CD4-positive, alpha-beta T cell (primary cell): ENCODE results near the gene FCGR3A. TPM values are rescaled to one million over a fixed set of nuclear protein-coding genes. Genes with fewer than 3 reads are reported as not detected.
A peak's percentile ranks its signal among the peaks of the same experiment; 100 is the strongest.
"Not testable (repeated sequence)": the region's sequence is repeated elsewhere in the genome, so short reads cannot be mapped to it uniquely, and the experiment has no call there.

Experiments used
- ATAC-seq: fragments of 200-7000 bp; cut with Tn5 transposase; one replicate; pipeline ENCODE4 v1.10.0; 2022; ENCODE audit warnings: mild to moderate bottlenecking; ENCODE audit not compliant: poor library complexity
- CTCF ChIA-PET: fragments of 350-600 bp; sonication (Branson Sonifier 250); formaldehyde crosslinking; loops from one replicate; lab custom pipeline; 2021; ENCODE audit warnings: antibody characterized with exemption, inconsistent platforms; lab: Charles Lee
- POLR2A ChIA-PET: fragments of 350-600 bp; sonication (Branson Sonifier 250); formaldehyde crosslinking; loops from one replicate; lab custom pipeline; 2021; ENCODE audit warnings: antibody characterized with exemption, inconsistent platforms; lab: Charles Lee
- DNase-seq, 14 experiments: peaks; one replicate each; pipeline ENCODE4 v3.0.0-alpha.2; 2013 to 2020; ENCODE audit warnings: mixed read lengths in 2 of 14
- H3K27ac ChIP-seq, 2 donors: one replicate each; pipeline versions ENCODE4 v1.5.1 to v1.7.0; 2013; ENCODE audit warnings: low read length in 2 of 2, low read depth in 1 of 2, mild to moderate bottlenecking in 1 of 2
- H3K27me3 ChIP-seq, 2 experiments: 1 replicate in 1 of 2; 2 replicates in 1 of 2; pipeline versions ENCODE4 v1.6.1 to v1.7.0; 2013; ENCODE audit warnings: low read length in 2 of 2, control low read depth in 1 of 2, mild to moderate bottlenecking in 1 of 2, moderate library complexity in 1 of 2; ENCODE audit not compliant: insufficient read depth in 2 of 2, control insufficient read depth in 1 of 2
- H3K36me3 ChIP-seq: one replicate; pipeline ENCODE4 v1.6.1; 2013; ENCODE audit warnings: low read length, control low read depth; ENCODE audit not compliant: insufficient read depth
- H3K4me1 ChIP-seq: one replicate; pipeline ENCODE4 v1.6.1; 2013; ENCODE audit warnings: low read length, control low read depth; ENCODE audit not compliant: insufficient read depth
- H3K4me3 ChIP-seq: one replicate; pipeline ENCODE4 v1.5.1; 2013; ENCODE audit warnings: mild to moderate bottlenecking, low read length, moderate library complexity
- H3K9me3 ChIP-seq, 2 experiments: 1 replicate in 1 of 2; 2 replicates in 1 of 2; pipeline versions ENCODE4 v1.6.1 to v1.7.0; 2013; ENCODE audit warnings: low read length in 2 of 2, mild to moderate bottlenecking in 2 of 2, control low read depth in 1 of 2, moderate library complexity in 1 of 2; ENCODE audit not compliant: control insufficient read depth in 1 of 2, insufficient read depth in 1 of 2
- H3K27ac Mint-ChIP-seq: one replicate; pipeline ENCODE4 v1.8.0; 2020; ENCODE audit warnings: mixed read lengths
- H3K27me3 Mint-ChIP-seq: one replicate; pipeline ENCODE4 v1.8.0; 2021; ENCODE audit warnings: mixed read lengths
- H3K36me3 Mint-ChIP-seq: one replicate; pipeline ENCODE4 v1.8.0; 2021; ENCODE audit warnings: low read depth, mixed read lengths
- H3K4me1 Mint-ChIP-seq: one replicate; pipeline ENCODE4 v1.8.0; 2021; ENCODE audit warnings: low read depth, mixed read lengths
- H3K4me3 Mint-ChIP-seq: one replicate; pipeline ENCODE4 v1.8.0; 2020; ENCODE audit warnings: mild to moderate bottlenecking, mixed read lengths
- H3K9me3 Mint-ChIP-seq: one replicate; pipeline ENCODE4 v1.8.0; 2020; ENCODE audit warnings: mixed read lengths
- intact Hi-C, 2 experiments: fragments of 100-400 bp; cut with DNase I in 1 of 2; cut with micrococcal nuclease in 1 of 2; formaldehyde crosslinking; loops; one replicate each; pipeline versions ENCODE4 v1.15.1 to v1.9.0; 2023 to 2025; cut with DNase I, micrococcal nuclease
- total RNA-seq, 174 experiments: library from RNA in 2 of 174; stranded (reverse) in 2 of 174; gene quantifications; one replicate each; pipeline ENCODE4 v1.2.3 and lab custom pipeline; 2021 to 2026

Gene FCGR3A
- total RNA-seq, 2 experiments from 2014 or later: 0.25 to 0.34 TPM

- Mint-ChIP-seq H3K27ac (peak overlapping the region; percentile 93), H3K4me1 (peaks cover 53% of the 10 kb centered on the region), H3K27me3 (peaks cover 13% of the 10 kb centered on the region), H3K4me3 (peak overlapping the region; percentile 93), H3K36me3 (peaks cover 15% of the 10 kb centered on the region)
- Histone ChIP-seq H3K4me1 (peaks cover 34% of the 10 kb centered on the region), H3K27ac (peak overlapping the region; percentile 3 to 53), H3K4me3 (peak overlapping the region; percentile 59)
- peak; percentile 81 for ATAC-seq
- DNase-seq: peak; percentile 81 to 95 (median 88)
- H3K9me3 ChIP-seq, H3K9me3 Mint-ChIP-seq, CTCF ChIA-PET, H3K36me3 ChIP-seq, H3K27me3 ChIP-seq: not testable (repeated sequence)
- intact Hi-C loops: loop anchor here (2.0 to 10.0 kb wide), 2 partner anchors 17 to 145 kb away; no protein-coding TSS in a partner anchor
- POLR2A ChIA-PET: interaction anchor here (0.6 to 1.8 kb wide), 8 partner anchors 9 to 1278 kb away, joined by 3 to 30 read pairs (median 4); partner anchors contain the start of genes DCAF8, DUSP12, HSPA6 and LY9
Measured at GRCh38 chr1:161539731-161540569, 9.7 kb downstream of the FCGR3A start.

- intact Hi-C loops: loop anchor here in 1 of 2 experiments (10.0 kb wide), 1 partner anchor 144 kb away; no protein-coding TSS in a partner anchor
- DNase-seq: not testable (repeated sequence)
Measured at GRCh38 chr1:161538925-161539479, 10.6 kb downstream of the FCGR3A start.

GRCh38 chr1:161537068-161537669 is 12.4 kb downstream of the FCGR3A start:
- POLR2A ChIA-PET, CTCF ChIA-PET: not testable (repeated sequence)

More at GRCh38 chr1:161538925-161539479, 10.6 kb downstream of the FCGR3A start:
- Histone ChIP-seq H3K4me1 (peaks cover 30% of the 10 kb centered on the region), H3K4me3 (peak overlapping the region; percentile 59)
- H3K27ac ChIP-seq, H3K9me3 ChIP-seq, H3K27me3 ChIP-seq, H3K9me3 Mint-ChIP-seq, ATAC-seq, H3K36me3 ChIP-seq: not testable (repeated sequence)
- H3K4me1 Mint-ChIP-seq: peaks cover 49% of the 10 kb centered on the region
- POLR2A ChIA-PET: interaction anchor here (0.6 to 1.8 kb wide), 6 partner anchors 8 to 1277 kb away, joined by 3 to 30 read pairs (median 6); partner anchors contain the start of genes DCAF8, DUSP12 and HSPA6
- peaks cover 15% of the 10 kb centered on the region for H3K36me3 Mint-ChIP-seq
- H3K27me3 Mint-ChIP-seq: peaks cover 13% of the 10 kb centered on the region
- CTCF ChIA-PET: interaction anchor here (0.7 kb wide), 1 partner anchor 211 kb away, joined by 3 read pairs; the partner anchor contains the start of gene DUSP12
- H3K27ac Mint-ChIP-seq: peak overlapping the region; percentile 93
- peak overlapping the region; percentile 93 for H3K4me3 Mint-ChIP-seq

GRCh38 chr1:161532644-161533567 is 16.7 kb downstream of the FCGR3A start:
- Mint-ChIP-seq H3K27ac (peak overlapping the region; percentile 100), H3K36me3 (peaks cover 17% of the 10 kb centered on the region), H3K4me3 (peak overlapping the region; percentile 69), H3K27me3 (peaks cover 16% of the 10 kb centered on the region), H3K4me1 (peaks cover 25% of the 10 kb centered on the region)
- POLR2A ChIA-PET: interaction anchor here (0.9 to 2.9 kb wide), 2 partner anchors 7 to 9 kb away, joined by 3 to 30 read pairs; no protein-coding TSS in a partner anchor
- H3K9me3 Mint-ChIP-seq, H3K4me3 ChIP-seq, H3K4me1 ChIP-seq, CTCF ChIA-PET, H3K36me3 ChIP-seq, H3K27me3 ChIP-seq, H3K9me3 ChIP-seq, H3K27ac ChIP-seq, ATAC-seq: not testable (repeated sequence)
- peak in 1 of 14 experiments; percentile 10 for DNase-seq
- intact Hi-C loops: loop anchor here (5.0 to 10.0 kb wide), 3 partner anchors 89 to 138 kb away; no protein-coding TSS in a partner anchor

More at GRCh38 chr1:161537068-161537669, 12.4 kb downstream of the FCGR3A start:
- Mint-ChIP-seq H3K27me3 (peaks cover 13% of the 10 kb centered on the region), H3K4me3 (peak overlapping the region; percentile 1), H3K4me1 (peaks cover 35% of the 10 kb centered on the region), H3K36me3 (peaks cover 15% of the 10 kb centered on the region)
- H3K27ac Mint-ChIP-seq, DNase-seq, ATAC-seq, H3K9me3 ChIP-seq, H3K36me3 ChIP-seq, H3K9me3 Mint-ChIP-seq, H3K27me3 ChIP-seq, H3K4me3 ChIP-seq, H3K27ac ChIP-seq: not testable (repeated sequence)
- H3K4me1 ChIP-seq: peaks cover 20% of the 10 kb centered on the region
- intact Hi-C loops: loop anchor here in 1 of 2 experiments (10.0 kb wide), 1 partner anchor 142 kb away; no protein-coding TSS in a partner anchor
